NCI-H2227 (cell line): Measurements from ENCODE around the gene MSH3.
"Not testable (repeated sequence)": the region's sequence is repeated elsewhere in the genome, so short reads cannot be mapped to it uniquely, and the experiment has no call there.

Source experiments
- DNase-seq: peaks from one replicate; lab custom pipeline; 2025; ENCODE audit not compliant: unreplicated experiment; lab: John Stamatoyannopoulos, UW

Gene MSH3

GRCh38 chr5:80841026-80841797 lies 186.8 kb downstream of the MSH3 start:
- not testable (repeated sequence) for DNase-seq

- DNase-seq: not testable (repeated sequence)
Observed at GRCh38 chr5:80846422-80846821, 192.0 kb downstream of the MSH3 start.

- DNase-seq: not testable (repeated sequence)
Observed at GRCh38 chr5:80850168-80850567, 195.7 kb downstream of the MSH3 start.

GRCh38 chr5:80852331-80853245 lies 198.1 kb downstream of the MSH3 start:
- no peak for DNase-seq

GRCh38 chr5:80853413-80853812 lies 199.0 kb downstream of the MSH3 start:
- no peak for DNase-seq

- DNase-seq: no peak
Observed at GRCh38 chr5:80854583-80854982, 200.1 kb downstream of the MSH3 start.

- DNase-seq: no peak
Observed at GRCh38 chr5:80860924-80861613, 206.6 kb downstream of the MSH3 start.

GRCh38 chr5:80863708-80864107 lies 209.3 kb downstream of the MSH3 start:
- no peak for DNase-seq

- no peak for DNase-seq
Observed at GRCh38 chr5:80864109-80864508, 209.7 kb downstream of the MSH3 start.

- DNase-seq: no peak
Observed at GRCh38 chr5:80864706-80865435, 210.4 kb downstream of the MSH3 start.

GRCh38 chr5:80865551-80865950 lies 211.1 kb downstream of the MSH3 start:
- DNase-seq: no peak

GRCh38 chr5:80866371-80866770 lies 211.9 kb downstream of the MSH3 start:
- no peak for DNase-seq

- no peak for DNase-seq
Observed at GRCh38 chr5:80867233-80867632, 212.8 kb downstream of the MSH3 start.

GRCh38 chr5:80870442-80870841 lies 216.0 kb downstream of the MSH3 start:
- DNase-seq: no peak

GRCh38 chr5:80871541-80871961 lies 217.1 kb downstream of the MSH3 start:
- DNase-seq: no peak

GRCh38 chr5:80874162-80874561 lies 219.7 kb downstream of the MSH3 start:
- no peak for DNase-seq

GRCh38 chr5:80877592-80877991 lies 223.1 kb downstream of the MSH3 start:
- DNase-seq: no peak

GRCh38 chr5:80881726-80882125 lies 227.3 kb downstream of the MSH3 start:
- DNase-seq: no peak

- DNase-seq: not testable (repeated sequence)
Observed at GRCh38 chr5:80883390-80883789, 228.9 kb downstream of the MSH3 start.

GRCh38 chr5:80884086-80884813 lies 229.8 kb downstream of the MSH3 start:
- DNase-seq: no peak
